BE2C (cell line): ENCODE data around the gene CCDC138.

ENCODE experiments used
- DNase-seq: peaks from one replicate; pipeline ENCODE4 v3.0.0-alpha.2; 2020
- H3K27me3 ChIP-seq: fragments of 250-450 bp; sonication (Bioruptor Pico); 2 replicates; pipeline ENCODE4 v1.5.1; 2020; ENCODE audit warnings: mild to moderate bottlenecking
- H3K36me3 ChIP-seq: fragments of 250-450 bp; sonication (Bioruptor Pico); 2 replicates; pipeline ENCODE4 v1.5.1; 2020; ENCODE audit warnings: mild to moderate bottlenecking
- H3K4me1 ChIP-seq: fragments of 250-450 bp; sonication (Bioruptor Pico); 2 replicates; pipeline ENCODE4 v1.5.1; 2020
- H3K4me3 ChIP-seq: 2 replicates; pipeline ENCODE4 v1.5.1; 2011; ENCODE audit warnings: low read depth, low read length
- H3K9me3 ChIP-seq: fragments of 250-450 bp; sonication (Bioruptor Pico); 2 replicates; pipeline ENCODE4 v1.5.1; 2020
- CTCF ChIP-seq: IDR thresholded peaks from 2 replicates; pipeline ENCODE4 v1.5.1; 2012; ENCODE audit warnings: mild to moderate bottlenecking, low read depth, low read length

Gene CCDC138

GRCh38 chr2:108810993-108811957, 24.7 kb downstream of the CCDC138 start:
- Histone ChIP-seq H3K9me3 (no peaks in the 10 kb centered on the region), H3K4me1 (no peaks in the 10 kb centered on the region), H3K27me3 (no peaks in the 10 kb centered on the region), H3K36me3 (peaks cover 10% of the 10 kb centered on the region), H3K4me3 (no peak overlapping the region)
- TF ChIP-seq CTCF, result no peak
- no peak for DNase-seq

GRCh38 chr2:108813732-108814131, 27.2 kb downstream of the CCDC138 start:
- TF ChIP-seq CTCF, result no peak
- Histone ChIP-seq H3K36me3 (peaks cover 12% of the 10 kb centered on the region), H3K4me3 (no peak overlapping the region), H3K9me3 (no peaks in the 10 kb centered on the region), H3K4me1 (no peaks in the 10 kb centered on the region), H3K27me3 (no peaks in the 10 kb centered on the region)
- no peak for DNase-seq

GRCh38 chr2:108820482-108820881, 33.9 kb downstream of the CCDC138 start:
- no peak for DNase-seq
- no peak for TF ChIP-seq CTCF
- Histone ChIP-seq H3K36me3 (peaks cover 14% of the 10 kb centered on the region), H3K27me3 (no peaks in the 10 kb centered on the region), H3K4me3 (no peak overlapping the region), H3K9me3 (no peaks in the 10 kb centered on the region), H3K4me1 (no peaks in the 10 kb centered on the region)

GRCh38 chr2:108823286-108823685, 36.7 kb downstream of the CCDC138 start:
- no peaks in the 10 kb centered on the region for H3K4me1 ChIP-seq
- 0 out of 2 replicates have a peak, but pooled peaks cover 2% of the 10 kb centered on the region for H3K36me3 ChIP-seq
- no peaks in the 10 kb centered on the region for H3K9me3 ChIP-seq
- DNase-seq, result no peak
- TF ChIP-seq CTCF, result no peak
- no peaks in the 10 kb centered on the region for H3K27me3 ChIP-seq
- no peak overlapping the region for H3K4me3 ChIP-seq

- Histone ChIP-seq H3K27me3 (no peaks in the 10 kb centered on the region), H3K9me3 (no peaks in the 10 kb centered on the region), H3K36me3 (no peaks in the 10 kb centered on the region), H3K4me3 (no peak overlapping the region), H3K4me1 (no peaks in the 10 kb centered on the region)
- DNase-seq, result no peak
- TF ChIP-seq CTCF, result no peak
Observed at GRCh38 chr2:108824316-108825070, 37.9 kb downstream of the CCDC138 start.
